HG02623 (cell line): ENCODE results near the gene RREB1.
"Not testable (repeated sequence)": the region's sequence is repeated elsewhere in the genome, so short reads cannot be mapped to it uniquely, and the experiment has no call there.

Experiments
- ATAC-seq: cut with Tn5 transposase; IDR thresholded peaks from one replicate; pipeline ENCODE4 v1.9.1; 2021; ENCODE audit warnings: moderate library complexity; ENCODE audit not compliant: unreplicated experiment

The RREB1 gene

GRCh38 chr6:7274525-7274924 is 166.8 kb downstream of the RREB1 start:
- not testable (repeated sequence) for ATAC-seq

GRCh38 chr6:7276199-7276524 is 168.4 kb downstream of the RREB1 start:
- no peak for ATAC-seq

DNA sequence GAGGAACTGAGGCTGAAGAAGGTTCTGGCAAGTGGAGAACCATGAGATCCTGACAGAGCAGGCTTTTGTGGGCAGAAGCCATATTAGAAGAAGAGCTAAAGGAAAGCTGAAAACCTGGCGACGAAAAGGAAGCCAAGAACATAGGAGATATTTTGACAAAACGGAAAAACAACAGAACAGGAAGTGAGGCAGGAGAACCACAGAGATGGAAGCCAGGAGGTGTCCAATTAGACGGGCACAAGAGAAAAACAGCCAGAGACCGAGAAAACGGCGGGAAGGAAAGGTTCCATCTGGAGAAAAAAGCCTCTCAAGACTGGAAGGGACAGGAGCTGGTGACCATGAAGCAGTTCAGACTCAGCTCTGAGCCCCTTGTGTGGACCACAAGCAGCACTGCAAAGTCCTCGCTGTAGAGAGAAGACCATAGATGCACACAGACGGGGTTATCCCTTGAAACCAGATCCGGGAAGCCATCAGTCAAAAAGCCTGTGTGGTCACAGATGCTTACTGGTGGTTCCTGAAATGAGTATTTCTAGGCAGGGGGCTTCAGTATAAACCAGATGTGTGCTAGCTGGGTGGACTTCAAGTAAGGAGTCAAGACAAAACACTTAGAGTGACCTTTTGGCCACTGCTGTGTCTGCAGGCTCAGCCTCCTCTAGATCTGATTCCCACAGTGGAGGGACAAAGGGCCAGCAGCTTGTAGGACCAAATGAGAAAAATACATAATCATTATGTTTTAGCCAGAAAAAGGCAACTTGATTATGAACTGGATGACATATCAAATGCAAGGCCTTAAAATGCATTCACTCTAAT is 174.5 kb downstream of the RREB1 start:
- no peak for ATAC-seq

DNA sequence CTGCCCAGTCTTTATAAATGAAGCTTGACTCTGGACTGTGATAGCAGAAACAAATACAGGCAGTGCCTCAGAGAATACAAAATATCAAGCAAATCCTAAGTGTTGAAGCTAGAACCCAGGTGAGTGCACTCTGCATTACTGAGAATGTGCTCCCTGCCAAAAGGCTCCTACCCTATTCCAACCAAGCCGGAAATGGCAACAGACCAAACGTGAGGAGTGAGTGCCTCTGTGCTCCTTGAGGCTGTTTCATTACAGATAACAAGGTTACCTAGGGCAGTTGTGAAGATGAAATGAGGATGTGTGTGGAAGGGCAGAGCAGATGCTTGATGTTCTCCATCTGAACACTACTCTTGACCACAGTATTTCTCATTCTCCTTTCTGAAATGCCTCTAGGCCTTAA is 175.9 kb downstream of the RREB1 start:
- no peak for ATAC-seq

- ATAC-seq = no peak
These were observed 177.7 kb downstream of the RREB1 start for GRCh38 chr6:7285416-7285815.

GRCh38 chr6:7290079-7290478 is 182.3 kb downstream of the RREB1 start:
- no peak for ATAC-seq

GRCh38 chr6:7292596-7293255 is 185.0 kb downstream of the RREB1 start:
- no peak for ATAC-seq

- no peak for ATAC-seq
These were observed 188.2 kb downstream of the RREB1 start for GRCh38 chr6:7295916-7296315.

GRCh38 chr6:7296602-7297001 is 188.8 kb downstream of the RREB1 start:
- ATAC-seq = no peak

GRCh38 chr6:7298113-7298512 is 190.4 kb downstream of the RREB1 start:
- no peak for ATAC-seq

DNA sequence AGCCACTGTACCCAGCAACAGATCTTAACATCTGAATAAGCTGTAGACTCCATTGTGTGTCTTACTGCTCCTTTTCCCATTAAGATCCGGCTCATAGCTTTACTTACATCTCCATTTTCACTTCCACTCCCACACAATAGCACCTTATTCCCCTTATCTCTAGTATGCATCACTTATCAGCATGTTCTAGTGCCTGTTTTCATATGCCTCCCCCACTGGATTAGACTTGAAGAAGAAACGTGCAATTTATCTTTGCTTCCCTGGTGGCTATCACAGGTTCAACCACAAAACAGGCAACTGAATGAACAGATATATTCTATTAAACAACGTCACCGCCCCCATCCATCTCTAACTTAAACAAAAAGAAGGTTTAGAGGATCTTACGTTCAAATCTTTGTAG is 193.2 kb downstream of the RREB1 start:
- ATAC-seq = no peak
